Inferior parietal cortex (tissue), 1 donor: ENCODE results near the gene MPP7.

Experiments used
- DNase-seq: peaks from one replicate; pipeline ENCODE4 v3.0.0-alpha.2; 2016; ENCODE audit errors: extremely low spot score

The MPP7 gene

GRCh38 chr10:28269842-28270456, 32.9 kb downstream of the MPP7 start:
- DNase-seq, result no peak

- no peak for DNase-seq
Observed at GRCh38 chr10:28266449-28267224, 36.2 kb downstream of the MPP7 start.

- no peak for DNase-seq
Observed at GRCh38 chr10:28263136-28263857, 39.6 kb downstream of the MPP7 start.

- no peak for DNase-seq
Observed at GRCh38 chr10:28256776-28257175, 46.1 kb downstream of the MPP7 start.

GRCh38 chr10:28254290-28254985, 48.4 kb downstream of the MPP7 start:
- no peak for DNase-seq

- no peak for DNase-seq
Observed at GRCh38 chr10:28253169-28253785, 49.6 kb downstream of the MPP7 start.
